HepG2 (cell line): ENCODE results near the gene ATXN2. TPM values are rescaled to one million over a fixed set of nuclear protein-coding genes. Genes with fewer than 3 reads are reported as not detected.

Experiments used
- BRCA1 ChIP-seq: sonication (generic); formaldehyde crosslinking; IDR thresholded peaks from 2 replicates; pipeline ENCODE4 v1.4.0; 2020; ENCODE audit warnings: missing genetic modification reagents
- CBX5 ChIP-seq: sonication (generic); formaldehyde crosslinking; IDR thresholded peaks from 2 replicates; pipeline ENCODE4 v1.4.0; 2020; ENCODE audit warnings: missing genetic modification reagents, borderline replicate concordance
- JUN ChIP-seq: sonication (generic); formaldehyde crosslinking; IDR thresholded peaks from 2 replicates; pipeline ENCODE4 v1.4.0; 2020; ENCODE audit warnings: mild to moderate bottlenecking, missing genetic modification reagents
- POGZ ChIP-seq: sonication (generic); formaldehyde crosslinking; IDR thresholded peaks from 2 replicates; pipeline ENCODE4 v1.4.0; 2020; ENCODE audit warnings: mild to moderate bottlenecking, missing genetic modification reagents
- RFX3 ChIP-seq: IDR thresholded peaks from 2 replicates; pipeline ENCODE4 v1.6.1; 2016; ENCODE audit warnings: missing biosample characterization, missing genetic modification reagents
- TCF12 ChIP-seq, 2 experiments: fragments of 450-650 bp in 1 of 2; sonication (generic) in 1 of 2; formaldehyde crosslinking in 1 of 2; IDR thresholded peaks; 2 replicates each; pipeline versions ENCODE4 v1.6.1 to v1.8.0; 2017 to 2022; ENCODE audit warnings: antibody characterized with exemption in 1 of 2, mild to moderate bottlenecking in 1 of 2, missing genetic modification reagents in 1 of 2, moderate library complexity in 1 of 2
- ZBTB21 ChIP-seq: sonication (generic); formaldehyde crosslinking; IDR thresholded peaks from 2 replicates; pipeline ENCODE4 v1.4.0; 2020; ENCODE audit warnings: missing genetic modification reagents
- ZNF207 ChIP-seq: fragments of 450-650 bp; IDR thresholded peaks from 2 replicates; pipeline ENCODE4 v1.6.1; 2016; ENCODE audit warnings: antibody characterized with exemption, borderline replicate concordance
- ZNF607 ChIP-seq: sonication (generic); formaldehyde crosslinking; IDR thresholded peaks from 2 replicates; pipeline ENCODE4 v1.5.1; 2020; ENCODE audit warnings: missing genetic modification reagents, mild to moderate bottlenecking, borderline replicate concordance
- ZNF782 ChIP-seq: sonication (generic); formaldehyde crosslinking; IDR thresholded peaks from 2 replicates; pipeline ENCODE4 v1.4.0; 2020; ENCODE audit warnings: missing genetic modification reagents, mild to moderate bottlenecking, borderline replicate concordance
- polyA plus RNA-seq, 8 experiments: library from polyadenylated mRNA; depleted of rRNA in 3 of 8; stranded (reverse) in 7 of 8; unstranded in 1 of 8; fragments of >200 nt; fragmentation: Illumina TruSeq in 4 of 8; extraction: Trizol in 4 of 8; gene quantifications; 2 replicates each; pipeline versions ENCODE4 v1.2.1 to v1.2.3, GENCODE V29; 2011 to 2016; ENCODE audit warnings: low read depth in 4 of 8, missing spikeins in 1 of 8, mixed read lengths in 1 of 8; ENCODE audit not compliant: insufficient read depth in 1 of 8
- total RNA-seq, 5 experiments: library from RNA; depleted of rRNA; stranded (reverse); fragments of >200 nt; fragmentation: Illumina TruSeq; extraction: Trizol; gene quantifications; 2 replicates each; pipeline ENCODE4 v1.2.3, GENCODE V29; 2016; ENCODE audit warnings: low read depth in 1 of 5
- TF ChIP-seq, protein P1 (sequence below): sonication (generic); formaldehyde crosslinking; IDR thresholded peaks from 2 replicates; pipeline ENCODE4 v1.8.0; 2022; ENCODE audit warnings: missing genetic modification reagents, low read depth, mild to moderate bottlenecking, borderline replicate concordance
- TF ChIP-seq, protein P2 (sequence below): IDR thresholded peaks from 2 replicates; pipeline ENCODE4 v1.6.1; 2016
- TF ChIP-seq, protein P3 (sequence below): sonication (generic); formaldehyde crosslinking; IDR thresholded peaks from 2 replicates; pipeline ENCODE4 v1.4.0; 2020; ENCODE audit warnings: missing genetic modification reagents, borderline replicate concordance
- TF ChIP-seq, protein P4 (sequence below): IDR thresholded peaks from 2 replicates; pipeline ENCODE4 v1.6.1; 2018; ENCODE audit warnings: missing genetic modification reagents

The ATXN2 gene
- total and polyA plus RNA-seq, 2 of the 13 experiments (the other 11 are each of a cell fraction or from before 2014, with no cell fraction given), result 18.1 to 27.1 TPM

DNA sequence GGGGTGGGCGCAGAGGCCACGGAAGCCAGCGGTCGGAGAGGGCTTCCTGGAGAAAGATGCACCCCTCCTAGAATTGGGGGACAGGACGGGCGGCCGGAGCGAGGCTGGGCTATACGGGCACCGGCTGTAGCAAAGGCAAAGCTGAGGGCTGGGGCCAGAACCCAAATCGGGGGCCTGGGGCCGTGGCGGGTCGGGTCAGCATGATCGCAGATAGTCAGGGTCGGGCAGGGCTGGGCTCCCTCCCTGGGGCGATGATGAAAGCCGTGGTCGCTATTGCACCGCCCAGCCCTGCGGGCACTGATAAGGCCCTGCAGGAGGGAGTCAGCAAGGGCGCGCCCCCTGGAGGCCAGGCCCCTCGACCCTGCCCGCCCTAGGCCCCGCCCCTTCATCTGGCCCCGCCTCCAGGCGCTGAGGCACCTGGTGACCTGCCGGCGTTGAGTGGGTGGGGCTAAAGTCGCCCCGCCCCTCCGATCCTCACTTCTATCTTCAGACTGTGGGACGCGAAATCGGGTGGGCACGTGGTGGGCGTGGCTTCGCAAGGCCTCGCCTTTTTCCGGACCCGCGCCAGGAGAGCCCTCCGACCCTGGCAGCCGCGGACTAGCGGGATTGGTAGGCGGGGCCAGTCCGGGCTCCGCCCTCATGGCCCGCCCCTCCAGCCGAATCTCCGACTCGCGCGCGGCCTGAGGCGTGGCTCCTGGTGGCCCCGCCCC lies 193.8 kb downstream of the ATXN2 start (continued):
- TF ChIP-seq, protein P1, sequence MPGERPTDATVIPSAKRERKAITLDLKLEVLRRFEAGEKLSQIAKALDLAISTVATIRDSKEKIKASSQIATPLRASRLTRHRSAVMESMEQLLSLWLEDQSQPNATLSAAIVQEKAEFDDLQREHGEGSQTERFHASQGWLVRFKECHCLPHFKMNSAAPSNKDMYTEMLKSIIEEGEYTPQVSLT, result no peak
- TF ChIP-seq POGZ (CRISPR knock-in tag), result 0 out of 2 replicates have a peak, but pooled peaks have one; percentile 51
- peak; percentile 26; the same call in 1 of the 2 replicates for TF ChIP-seq CBX5
- no peak for TF ChIP-seq TCF12 (IDR thresholded peaks at IDR 0.05)
- TF ChIP-seq TCF12 (CRISPR knock-in tag; IDR thresholded peaks at IDR 0.05), result 0 out of 2 replicates have a peak, but pooled peaks have one; percentile 41
- TF ChIP-seq ZNF207, result no peak
- TF ChIP-seq, protein P2, sequence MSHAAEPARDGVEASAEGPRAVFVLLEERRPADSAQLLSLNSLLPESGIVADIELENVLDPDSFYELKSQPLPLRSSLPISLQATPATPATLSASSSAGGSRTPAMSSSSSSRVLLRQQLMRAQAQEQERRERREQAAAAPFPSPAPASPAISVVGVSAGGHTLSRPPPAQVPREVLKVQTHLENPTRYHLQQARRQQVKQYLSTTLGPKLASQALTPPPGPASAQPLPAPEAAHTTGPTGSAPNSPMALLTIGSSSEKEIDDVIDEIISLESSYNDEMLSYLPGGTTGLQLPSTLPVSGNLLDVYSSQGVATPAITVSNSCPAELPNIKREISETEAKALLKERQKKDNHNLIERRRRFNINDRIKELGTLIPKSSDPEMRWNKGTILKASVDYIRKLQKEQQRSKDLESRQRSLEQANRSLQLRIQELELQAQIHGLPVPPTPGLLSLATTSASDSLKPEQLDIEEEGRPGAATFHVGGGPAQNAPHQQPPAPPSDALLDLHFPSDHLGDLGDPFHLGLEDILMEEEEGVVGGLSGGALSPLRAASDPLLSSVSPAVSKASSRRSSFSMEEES (CRISPR knock-in tag), result peak; percentile 73
- TF ChIP-seq ZBTB21 (CRISPR knock-in tag), result no peak
- TF ChIP-seq, protein P3, sequence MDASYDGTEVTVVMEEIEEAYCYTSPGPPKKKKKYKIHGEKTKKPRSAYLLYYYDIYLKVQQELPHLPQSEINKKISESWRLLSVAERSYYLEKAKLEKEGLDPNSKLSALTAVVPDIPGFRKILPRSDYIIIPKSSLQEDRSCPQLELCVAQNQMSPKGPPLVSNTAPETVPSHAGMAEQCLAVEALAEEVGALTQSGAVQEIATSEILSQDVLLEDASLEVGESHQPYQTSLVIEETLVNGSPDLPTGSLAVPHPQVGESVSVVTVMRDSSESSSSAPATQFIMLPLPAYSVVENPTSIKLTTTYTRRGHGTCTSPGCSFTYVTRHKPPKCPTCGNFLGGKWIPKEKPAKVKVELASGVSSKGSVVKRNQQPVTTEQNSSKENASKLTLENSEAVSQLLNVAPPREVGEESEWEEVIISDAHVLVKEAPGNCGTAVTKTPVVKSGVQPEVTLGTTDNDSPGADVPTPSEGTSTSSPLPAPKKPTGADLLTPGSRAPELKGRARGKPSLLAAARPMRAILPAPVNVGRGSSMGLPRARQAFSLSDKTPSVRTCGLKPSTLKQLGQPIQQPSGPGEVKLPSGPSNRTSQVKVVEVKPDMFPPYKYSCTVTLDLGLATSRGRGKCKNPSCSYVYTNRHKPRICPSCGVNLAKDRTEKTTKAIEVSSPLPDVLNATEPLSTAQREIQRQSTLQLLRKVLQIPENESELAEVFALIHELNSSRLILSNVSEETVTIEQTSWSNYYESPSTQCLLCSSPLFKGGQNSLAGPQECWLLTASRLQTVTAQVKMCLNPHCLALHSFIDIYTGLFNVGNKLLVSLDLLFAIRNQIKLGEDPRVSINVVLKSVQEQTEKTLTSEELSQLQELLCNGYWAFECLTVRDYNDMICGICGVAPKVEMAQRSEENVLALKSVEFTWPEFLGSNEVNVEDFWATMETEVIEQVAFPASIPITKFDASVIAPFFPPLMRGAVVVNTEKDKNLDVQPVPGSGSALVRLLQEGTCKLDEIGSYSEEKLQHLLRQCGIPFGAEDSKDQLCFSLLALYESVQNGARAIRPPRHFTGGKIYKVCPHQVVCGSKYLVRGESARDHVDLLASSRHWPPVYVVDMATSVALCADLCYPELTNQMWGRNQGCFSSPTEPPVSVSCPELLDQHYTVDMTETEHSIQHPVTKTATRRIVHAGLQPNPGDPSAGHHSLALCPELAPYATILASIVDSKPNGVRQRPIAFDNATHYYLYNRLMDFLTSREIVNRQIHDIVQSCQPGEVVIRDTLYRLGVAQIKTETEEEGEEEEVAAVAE (CRISPR knock-in tag), result no peak
- no peak for TF ChIP-seq RFX3 (CRISPR knock-in tag)
- no peak for TF ChIP-seq ZNF607
- no peak for TF ChIP-seq BRCA1
- no peak; the same call in 1 of the 2 replicates for TF ChIP-seq ZNF782 (CRISPR knock-in tag)
- TF ChIP-seq, protein P4, sequence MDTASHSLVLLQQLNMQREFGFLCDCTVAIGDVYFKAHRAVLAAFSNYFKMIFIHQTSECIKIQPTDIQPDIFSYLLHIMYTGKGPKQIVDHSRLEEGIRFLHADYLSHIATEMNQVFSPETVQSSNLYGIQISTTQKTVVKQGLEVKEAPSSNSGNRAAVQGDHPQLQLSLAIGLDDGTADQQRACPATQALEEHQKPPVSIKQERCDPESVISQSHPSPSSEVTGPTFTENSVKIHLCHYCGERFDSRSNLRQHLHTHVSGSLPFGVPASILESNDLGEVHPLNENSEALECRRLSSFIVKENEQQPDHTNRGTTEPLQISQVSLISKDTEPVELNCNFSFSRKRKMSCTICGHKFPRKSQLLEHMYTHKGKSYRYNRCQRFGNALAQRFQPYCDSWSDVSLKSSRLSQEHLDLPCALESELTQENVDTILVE (CRISPR knock-in tag), result no peak; the same call in 1 of the 2 replicates
- no peak for TF ChIP-seq JUN (CRISPR knock-in tag)
